ENCODE data around the gene SCAF11. TPM values are rescaled to one million over a fixed set of nuclear protein-coding genes. Genes with fewer than 3 reads are reported as not detected.

The SCAF11 gene
- total and polyA plus RNA-seq, 4 donors: 56.9 to 102 (median 74.0) TPM

DNA sequence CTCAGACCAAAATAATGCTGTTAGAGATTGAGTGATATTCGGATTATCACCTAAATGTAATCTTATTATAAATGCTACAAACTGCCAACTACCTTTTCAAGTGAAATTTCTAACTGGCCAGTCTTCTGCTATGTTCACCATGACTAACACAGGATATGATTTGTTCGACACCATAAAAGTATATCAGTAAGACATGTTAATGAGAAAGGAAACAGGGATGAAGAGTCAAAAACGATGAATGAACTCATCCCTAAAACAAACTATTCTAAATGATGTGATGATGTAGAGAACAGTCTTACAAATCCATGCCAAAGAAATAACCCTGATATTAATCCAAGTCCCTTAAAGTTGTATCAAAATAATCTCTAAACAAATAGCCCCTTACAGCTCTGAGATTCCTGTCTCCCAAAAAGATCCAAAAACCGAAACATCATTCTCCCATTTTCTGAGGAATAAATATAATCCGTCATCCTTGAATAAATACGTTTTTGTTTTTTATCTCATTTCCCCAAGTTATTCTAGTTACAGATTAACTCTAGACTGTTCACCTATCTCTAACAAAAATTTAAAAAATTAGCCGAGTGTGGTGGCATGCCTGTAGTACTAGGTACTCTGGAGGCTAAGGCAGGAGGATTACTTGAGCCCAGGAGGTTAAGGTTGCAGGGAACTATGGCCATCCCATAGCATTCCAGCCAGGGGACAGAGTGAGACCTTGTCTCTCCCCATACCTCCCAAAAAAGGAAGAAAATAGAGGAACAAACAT, 9.1 kb downstream of the SCAF11 start:
- Histone ChIP-seq H3K36me3 (ENCODE audit: control insufficient read depth, insufficient read depth, low read length) (no peaks in the 10 kb centered on the region), H3K4me1 (ENCODE audit: control insufficient read depth, insufficient read depth, low read length) (no peaks in the 10 kb centered on the region), H3K9me3 (ENCODE audit: control insufficient read depth, insufficient read depth, low read length) (no peaks in the 10 kb centered on the region), H3K27me3 (ENCODE audit: control insufficient read depth, insufficient read depth, low read length) (no peaks in the 10 kb centered on the region), H3K27ac (ENCODE audit: low read depth, low read length) (no peak overlapping the region), H3K4me3 (ENCODE audit: low read depth, low read length) (no peak overlapping the region)
- no peak for DNase-seq (ENCODE audit: low read depth in 4 of 6, low spot score in 6 of 6)
- no CpG with 5 or more reads among the region's 7 CpGs for WGBS (ENCODE audit: insufficient coverage)

DNA sequence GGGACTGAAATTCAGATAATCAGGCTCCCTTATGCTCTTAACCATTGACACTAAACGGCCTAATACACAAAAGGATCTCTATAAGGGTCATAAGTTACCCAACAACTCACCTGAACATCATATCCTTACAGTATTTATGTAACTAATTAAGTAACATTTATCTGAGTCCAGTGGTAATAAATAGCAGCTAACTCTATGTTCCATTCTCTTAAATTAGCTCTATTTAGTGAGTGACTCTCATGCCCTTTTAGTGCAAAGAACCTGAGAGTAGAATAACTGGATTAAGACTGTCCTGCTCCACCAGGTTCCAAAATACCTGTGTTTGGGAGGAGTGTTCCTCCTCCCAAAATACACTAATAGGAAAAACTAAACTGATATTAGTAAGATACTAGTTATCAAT, 9.8 kb downstream of the SCAF11 start:
- H3K4me3 ChIP-seq (ENCODE audit: low read depth, low read length): no peak overlapping the region
- no peaks in the 10 kb centered on the region for H3K4me1 ChIP-seq (ENCODE audit: control insufficient read depth, insufficient read depth, low read length)
- no peaks in the 10 kb centered on the region for H3K9me3 ChIP-seq (ENCODE audit: control insufficient read depth, insufficient read depth, low read length)
- WGBS (ENCODE audit: insufficient coverage): no CpG with 5 or more reads among the region's 1 CpG
- DNase-seq (ENCODE audit: low read depth in 4 of 6, low spot score in 6 of 6): no peak
- no peaks in the 10 kb centered on the region for H3K36me3 ChIP-seq (ENCODE audit: control insufficient read depth, insufficient read depth, low read length)
- no peak overlapping the region for H3K27ac ChIP-seq (ENCODE audit: low read depth, low read length)
- H3K27me3 ChIP-seq (ENCODE audit: control insufficient read depth, insufficient read depth, low read length): no peaks in the 10 kb centered on the region

DNA sequence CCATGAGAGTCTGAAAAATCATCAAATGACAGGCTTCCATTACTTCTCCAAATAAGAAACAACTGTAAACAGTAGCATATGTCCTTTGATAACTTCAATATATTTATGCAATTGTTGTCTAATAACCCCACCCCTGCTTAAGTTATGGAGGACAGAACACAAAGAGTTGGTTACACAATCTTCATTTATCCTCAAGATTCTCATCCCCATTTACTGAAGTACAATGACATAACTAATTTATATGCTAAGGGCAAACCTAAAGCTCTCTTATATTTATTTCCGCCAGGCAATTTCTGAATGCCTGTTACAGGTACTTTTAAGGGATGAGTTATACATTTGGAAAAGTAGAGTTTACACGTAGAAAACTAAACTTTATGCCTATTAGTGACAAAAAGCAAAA, 12.3 kb downstream of the SCAF11 start:
- Histone ChIP-seq H3K4me3 (ENCODE audit: low read depth, low read length) (no peak overlapping the region), H3K36me3 (ENCODE audit: control insufficient read depth, insufficient read depth, low read length) (no peaks in the 10 kb centered on the region), H3K27ac (ENCODE audit: low read depth, low read length) (no peak overlapping the region), H3K27me3 (ENCODE audit: control insufficient read depth, insufficient read depth, low read length) (no peaks in the 10 kb centered on the region), H3K4me1 (ENCODE audit: control insufficient read depth, insufficient read depth, low read length) (no peaks in the 10 kb centered on the region), H3K9me3 (ENCODE audit: control insufficient read depth, insufficient read depth, low read length) (no peaks in the 10 kb centered on the region)
- DNase-seq (ENCODE audit: low read depth in 4 of 6, low spot score in 6 of 6): no peak
- no CpG with 5 or more reads among the region's 2 CpGs for WGBS (ENCODE audit: insufficient coverage)

GRCh38 chr12:45977620-45978019, 12.8 kb downstream of the SCAF11 start:
- Histone ChIP-seq H3K9me3 (ENCODE audit: control insufficient read depth, insufficient read depth, low read length) (no peaks in the 10 kb centered on the region), H3K4me1 (ENCODE audit: control insufficient read depth, insufficient read depth, low read length) (no peaks in the 10 kb centered on the region), H3K27ac (ENCODE audit: low read depth, low read length) (no peak overlapping the region), H3K4me3 (ENCODE audit: low read depth, low read length) (no peak overlapping the region), H3K27me3 (ENCODE audit: control insufficient read depth, insufficient read depth, low read length) (no peaks in the 10 kb centered on the region), H3K36me3 (ENCODE audit: control insufficient read depth, insufficient read depth, low read length) (no peaks in the 10 kb centered on the region)
- no peak for DNase-seq (ENCODE audit: low read depth in 4 of 6, low spot score in 6 of 6)

DNA sequence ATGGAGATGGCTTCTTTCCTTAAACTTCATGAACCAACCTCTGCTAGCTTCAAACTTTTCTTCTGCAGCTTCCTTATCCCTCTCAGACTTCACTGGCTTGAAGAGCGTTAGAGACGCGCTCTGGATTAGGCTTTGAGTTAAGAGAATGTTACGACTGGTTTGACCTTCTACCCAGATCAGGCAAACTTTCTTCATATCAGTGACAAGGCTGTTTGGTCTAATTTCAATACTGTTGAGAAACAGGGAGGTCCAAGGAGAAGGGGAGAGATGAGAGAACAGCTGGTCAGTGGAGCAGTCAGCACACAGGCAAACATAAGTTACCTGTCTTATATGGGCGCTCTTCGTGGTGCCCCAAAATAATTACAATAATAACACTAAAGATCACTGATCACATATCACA, 14.9 kb downstream of the SCAF11 start:
- no CpG with 5 or more reads among the region's 6 CpGs for WGBS (ENCODE audit: insufficient coverage)

DNA sequence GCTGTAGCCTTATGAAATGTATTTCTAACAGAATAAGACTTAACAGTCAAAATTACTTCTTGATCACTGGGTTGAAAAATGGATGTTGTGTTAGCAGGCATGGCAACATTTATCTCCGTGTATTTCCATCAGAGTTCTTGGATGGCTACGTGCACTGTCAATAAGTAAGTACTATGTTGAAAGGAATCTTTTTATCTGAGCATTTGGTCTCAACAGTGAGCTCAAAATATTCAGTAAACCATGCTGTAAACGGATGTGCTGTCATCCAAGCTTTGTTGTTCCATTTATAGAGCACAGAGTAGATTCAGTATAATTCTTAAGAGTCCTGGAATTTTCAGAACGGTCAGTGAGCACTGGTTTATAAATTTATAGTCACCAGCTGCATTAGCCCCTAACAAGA, 15.5 kb downstream of the SCAF11 start:
- DNase-seq (ENCODE audit: low read depth in 4 of 6, low spot score in 6 of 6): no peak
- Histone ChIP-seq H3K27me3 (ENCODE audit: control insufficient read depth, insufficient read depth, low read length) (no peaks in the 10 kb centered on the region), H3K9me3 (ENCODE audit: control insufficient read depth, insufficient read depth, low read length) (no peaks in the 10 kb centered on the region), H3K4me3 (ENCODE audit: low read depth, low read length) (no peak overlapping the region), H3K36me3 (ENCODE audit: control insufficient read depth, insufficient read depth, low read length) (no peaks in the 10 kb centered on the region), H3K4me1 (ENCODE audit: control insufficient read depth, insufficient read depth, low read length) (no peaks in the 10 kb centered on the region), H3K27ac (ENCODE audit: low read depth, low read length) (no peak overlapping the region)
- 76% methylated on average over 3 of the region's 4 CpGs for WGBS (ENCODE audit: insufficient coverage)

More for the DNA sequence above, 14.9 kb downstream of the SCAF11 start:
- Histone ChIP-seq H3K4me1 (ENCODE audit: control insufficient read depth, insufficient read depth, low read length) (no peaks in the 10 kb centered on the region), H3K9me3 (ENCODE audit: control insufficient read depth, insufficient read depth, low read length) (no peaks in the 10 kb centered on the region), H3K36me3 (ENCODE audit: control insufficient read depth, insufficient read depth, low read length) (no peaks in the 10 kb centered on the region), H3K4me3 (ENCODE audit: low read depth, low read length) (no peak overlapping the region), H3K27ac (ENCODE audit: low read depth, low read length) (no peak overlapping the region), H3K27me3 (ENCODE audit: control insufficient read depth, insufficient read depth, low read length) (no peaks in the 10 kb centered on the region)
- DNase-seq (ENCODE audit: low read depth in 4 of 6, low spot score in 6 of 6): no peak

DNA sequence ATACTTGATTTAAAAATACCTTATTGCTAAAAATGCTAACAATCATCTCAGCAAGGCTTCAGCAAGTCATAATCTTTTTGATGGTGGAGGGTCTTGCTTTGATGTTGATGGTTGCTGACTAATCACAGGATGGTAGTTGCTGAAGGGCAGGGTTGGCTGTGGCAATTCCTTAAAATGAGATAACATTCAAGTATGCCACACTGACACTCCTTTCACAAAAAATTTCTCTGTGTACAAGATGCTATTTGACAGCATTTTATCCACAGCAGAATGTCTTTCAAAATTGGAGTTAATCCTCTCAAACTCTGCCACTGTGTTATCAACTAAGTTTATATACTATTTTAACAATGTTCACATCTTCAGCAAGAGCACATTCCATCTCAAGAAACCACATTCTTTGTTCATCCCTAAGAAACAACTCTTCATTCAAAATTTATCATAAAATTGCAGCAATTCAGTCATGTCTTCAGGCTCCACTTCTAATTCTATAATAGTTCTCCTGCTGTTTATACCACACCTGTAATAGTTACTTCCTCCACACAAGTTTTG, 16.1 kb downstream of the SCAF11 start:
- no peaks in the 10 kb centered on the region for H3K4me1 ChIP-seq (ENCODE audit: control insufficient read depth, insufficient read depth, low read length)
- no peak for DNase-seq (ENCODE audit: low read depth in 4 of 6, low spot score in 6 of 6)
- H3K9me3 ChIP-seq (ENCODE audit: control insufficient read depth, insufficient read depth, low read length): no peaks in the 10 kb centered on the region
- no peaks in the 10 kb centered on the region for H3K36me3 ChIP-seq (ENCODE audit: control insufficient read depth, insufficient read depth, low read length)
- no peaks in the 10 kb centered on the region for H3K27me3 ChIP-seq (ENCODE audit: control insufficient read depth, insufficient read depth, low read length)
- no peak overlapping the region for H3K4me3 ChIP-seq (ENCODE audit: low read depth, low read length)
- no peak overlapping the region for H3K27ac ChIP-seq (ENCODE audit: low read depth, low read length)

DNA sequence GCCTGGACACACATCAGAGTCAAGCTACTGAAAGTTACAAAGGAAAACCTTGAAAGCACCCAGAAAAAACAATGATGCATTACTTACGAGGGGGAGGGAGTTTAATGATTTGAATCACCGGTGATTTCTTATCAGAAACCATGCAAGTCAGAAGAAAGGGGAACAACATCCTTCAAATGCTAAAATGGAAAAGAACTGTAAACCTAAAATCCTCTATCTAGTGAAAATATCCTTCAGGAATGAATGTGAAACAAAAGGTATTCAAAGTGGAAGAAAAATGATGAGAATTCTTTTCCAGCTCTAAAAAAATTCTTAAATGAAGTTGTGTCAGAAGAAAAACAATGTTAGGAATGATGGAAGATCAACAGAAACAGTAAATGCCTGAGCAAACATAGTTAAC, 16.8 kb downstream of the SCAF11 start:
- H3K4me1 ChIP-seq (ENCODE audit: control insufficient read depth, insufficient read depth, low read length): no peaks in the 10 kb centered on the region
- no peak overlapping the region for H3K27ac ChIP-seq (ENCODE audit: low read depth, low read length)
- no CpG with 5 or more reads among the region's 2 CpGs for WGBS (ENCODE audit: insufficient coverage)
- no peaks in the 10 kb centered on the region for H3K9me3 ChIP-seq (ENCODE audit: control insufficient read depth, insufficient read depth, low read length)
- no peaks in the 10 kb centered on the region for H3K27me3 ChIP-seq (ENCODE audit: control insufficient read depth, insufficient read depth, low read length)
- H3K36me3 ChIP-seq (ENCODE audit: control insufficient read depth, insufficient read depth, low read length): no peaks in the 10 kb centered on the region
- H3K4me3 ChIP-seq (ENCODE audit: low read depth, low read length): no peak overlapping the region
- no peak for DNase-seq (ENCODE audit: low read depth in 4 of 6, low spot score in 6 of 6)

GRCh38 chr12:45970391-45970790, 20.0 kb downstream of the SCAF11 start:
- no CpG with 5 or more reads among the region's 1 CpG for WGBS (ENCODE audit: insufficient coverage)
- Histone ChIP-seq H3K27ac (ENCODE audit: low read depth, low read length) (no peak overlapping the region), H3K27me3 (ENCODE audit: control insufficient read depth, insufficient read depth, low read length) (no peaks in the 10 kb centered on the region), H3K4me3 (ENCODE audit: low read depth, low read length) (no peak overlapping the region), H3K4me1 (ENCODE audit: control insufficient read depth, insufficient read depth, low read length) (no peaks in the 10 kb centered on the region), H3K36me3 (ENCODE audit: control insufficient read depth, insufficient read depth, low read length) (no peaks in the 10 kb centered on the region), H3K9me3 (ENCODE audit: control insufficient read depth, insufficient read depth, low read length) (no peaks in the 10 kb centered on the region)
- DNase-seq (ENCODE audit: low read depth in 4 of 6, low spot score in 6 of 6): no peak

DNA sequence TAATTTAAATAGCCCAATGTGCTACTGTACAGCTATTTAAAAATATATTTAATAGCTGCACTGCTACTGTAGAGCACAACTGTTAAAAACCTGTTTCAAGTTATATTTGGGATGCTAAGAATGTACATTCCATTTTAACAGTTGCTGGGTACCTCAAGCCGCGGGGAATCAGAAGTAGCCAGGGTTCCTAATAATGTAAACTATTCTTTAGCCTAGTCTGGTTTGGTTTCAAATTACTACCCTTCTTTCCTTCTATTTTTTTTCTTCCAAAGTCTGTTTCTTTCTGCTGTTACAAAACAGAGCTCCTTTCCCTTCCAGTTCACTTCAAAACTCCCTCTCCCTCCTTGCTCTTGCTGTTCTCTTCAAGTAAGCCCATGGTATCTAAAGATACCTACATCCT, 21.3 kb downstream of the SCAF11 start:
- DNase-seq (ENCODE audit: low read depth in 4 of 6, low spot score in 6 of 6): no peak
- Histone ChIP-seq H3K27ac (ENCODE audit: low read depth, low read length) (no peak overlapping the region), H3K4me3 (ENCODE audit: low read depth, low read length) (no peak overlapping the region), H3K4me1 (ENCODE audit: control insufficient read depth, insufficient read depth, low read length) (no peaks in the 10 kb centered on the region), H3K36me3 (ENCODE audit: control insufficient read depth, insufficient read depth, low read length) (no peaks in the 10 kb centered on the region), H3K9me3 (ENCODE audit: control insufficient read depth, insufficient read depth, low read length) (no peaks in the 10 kb centered on the region), H3K27me3 (ENCODE audit: control insufficient read depth, insufficient read depth, low read length) (no peaks in the 10 kb centered on the region)
- whole genome bisulfite sequencing (ENCODE audit: insufficient coverage): no CpG with 5 or more reads among the region's 2 CpGs
